HCT116 (cell line): ENCODE measurements around the gene KRT33A. TPM values are rescaled to one million over a fixed set of nuclear protein-coding genes. Genes with fewer than 3 reads are reported as not detected.

Source experiments
- ATAC-seq: fragments of 200-7000 bp; cut with Tn5 transposase; 2 replicates; pipeline ENCODE4 v1.9.1; 2020; ENCODE audit warnings: mild to moderate bottlenecking, moderate library complexity
- BruUV-seq: library from RNA; stranded (reverse); fragments of 400-500 nt; replicated peaks from 2 replicates; lab custom pipeline; 2021; lab: Mats Ljungman, UMichigan
- CTCF ChIA-PET: fragments of 300-600 bp; sonication (Branson Sonifier 250); formaldehyde crosslinking; loops from one replicate; lab custom pipeline; 2021; ENCODE audit warnings: antibody characterized with exemption; lab: Charles Lee
- POLR2A ChIA-PET: fragments of 300-600, 350-600 bp; sonication (Branson Sonifier 250); formaldehyde crosslinking; loops from one replicate; lab custom pipeline; 2021; ENCODE audit warnings: antibody characterized with exemption; lab: Charles Lee
- RAD21 ChIA-PET, 2 experiments: fragments of 300-600 bp; sonication (Branson Sonifier 250); formaldehyde crosslinking; loops; one replicate each; lab custom pipeline; 2023; ENCODE audit warnings: low total read pairs in 2 of 2; ENCODE audit not compliant: uncharacterized antibody in 2 of 2, unreplicated experiment in 2 of 2, low non-redundant PET in 1 of 2; lab: Charles Lee
- DNase-seq: peaks from one replicate; pipeline ENCODE4 v3.0.0-alpha.2; 2010; ENCODE audit warnings: low read depth, low spot score
- H2AFZ ChIP-seq: fragments of 200-600 bp; shearing (Covaris generic), sonication (generic); 2 replicates; pipeline ENCODE4 v1.6.1; 2017; ENCODE audit warnings: low read depth, mixed run types, mixed read lengths, antibody characterized with exemption, low read length; ENCODE audit not compliant: poor library complexity, severe bottlenecking
- H3K27ac ChIP-seq: 2 replicates; pipeline ENCODE4 v1.5.1; 2012; ENCODE audit warnings: low read depth, low read length
- H3K27me3 ChIP-seq: fragments of 200-600 bp; sonication (generic); 2 replicates; pipeline ENCODE4 v1.6.1; 2016; ENCODE audit warnings: mixed run types, low read length, mixed read lengths; ENCODE audit not compliant: insufficient read depth
- H3K36me3 ChIP-seq, 2 experiments: fragments of 200-500 bp in 1 of 2; fragments of 200-600 bp in 1 of 2; sonication (Bioruptor generic) in 1 of 2; sonication (generic) in 1 of 2; 2 replicates each; pipeline versions ENCODE4 v1.5.1 to v1.6.1; 2014 to 2016; ENCODE audit warnings: low read length in 2 of 2, inconsistent platforms in 1 of 2, mixed read lengths in 1 of 2, mixed run types in 1 of 2; ENCODE audit not compliant: insufficient read depth in 2 of 2, control insufficient read depth in 1 of 2
- H3K4me1 ChIP-seq, 2 experiments: fragments of 200-600 bp in 1 of 2; sonication (generic) in 1 of 2; 2 replicates each; pipeline versions ENCODE4 v1.5.1 to v1.6.1; 2012 to 2017; ENCODE audit warnings: low read length in 2 of 2, inconsistent platforms in 1 of 2, mild to moderate bottlenecking in 1 of 2, mixed read lengths in 1 of 2, mixed run types in 1 of 2, moderate library complexity in 1 of 2; ENCODE audit not compliant: insufficient read depth in 2 of 2, control insufficient read depth in 1 of 2
- H3K4me2 ChIP-seq: fragments of 200-600 bp; sonication (generic); 2 replicates; pipeline ENCODE4 v1.6.1; 2017; ENCODE audit warnings: mixed run types, low read length, mixed read lengths
- H3K4me3 ChIP-seq, 2 experiments: fragments of 200-600 bp in 1 of 2; sonication (generic) in 1 of 2; replicated peaks in 1 of 2; 2 replicates each; pipeline ENCODE4 v1.5.1; 2011 to 2016; ENCODE audit warnings: low read length in 2 of 2, control low read depth in 1 of 2, low read depth in 1 of 2, mild to moderate bottlenecking in 1 of 2, mixed read lengths in 1 of 2, mixed run types in 1 of 2
- H3K79me2 ChIP-seq: fragments of 200-600 bp; sonication (generic); 2 replicates; pipeline ENCODE4 v1.6.1; 2017; ENCODE audit warnings: mild to moderate bottlenecking, mixed run types, low read length, moderate library complexity, mixed read lengths; ENCODE audit not compliant: insufficient read depth
- H3K9ac ChIP-seq: fragments of 200-600 bp; sonication (generic); 2 replicates; pipeline ENCODE4 v1.6.1; 2016; ENCODE audit warnings: low read length, mixed read lengths
- H3K9me2 ChIP-seq: fragments of 200-600 bp; sonication (generic), shearing (Covaris generic); 2 replicates; pipeline ENCODE4 v1.6.1; 2017; ENCODE audit warnings: mixed run types, mild to moderate bottlenecking, moderate library complexity; ENCODE audit not compliant: insufficient read depth
- H3K9me3 ChIP-seq, 2 experiments: fragments of 200-500 bp in 1 of 2; fragments of 200-600 bp in 1 of 2; sonication (Bioruptor generic) in 1 of 2; sonication (generic) in 1 of 2; 2 replicates each; pipeline ENCODE4 v1.6.1; 2014 to 2017; ENCODE audit warnings: low read length in 2 of 2, mixed read lengths in 2 of 2, inconsistent platforms in 1 of 2, low read depth in 1 of 2, mild to moderate bottlenecking in 1 of 2, mixed run types in 1 of 2, moderate library complexity in 1 of 2; ENCODE audit not compliant: control insufficient read depth in 1 of 2, insufficient read depth in 1 of 2
- H4K20me1 ChIP-seq: fragments of 200-600 bp; sonication (generic), shearing (Covaris generic); 2 replicates; pipeline ENCODE4 v1.6.1; 2017; ENCODE audit warnings: mixed run types, mild to moderate bottlenecking, moderate library complexity; ENCODE audit not compliant: insufficient read depth
- ATF3 ChIP-seq: IDR thresholded peaks from 2 replicates; pipeline ENCODE4 v1.6.1; 2012
- CEBPB ChIP-seq: IDR thresholded peaks from 2 replicates; pipeline ENCODE4 v1.6.1; 2012; ENCODE audit warnings: low read depth
- EGR1 ChIP-seq: IDR thresholded peaks from 2 replicates; pipeline ENCODE4 v1.6.1; 2012; ENCODE audit warnings: low read depth
- EZH2phosphoT487 ChIP-seq: fragments of 200-600 bp; IDR thresholded peaks from 2 replicates; pipeline ENCODE4 v1.6.1; 2018; ENCODE audit warnings: antibody characterized with exemption, borderline replicate concordance
- JUND ChIP-seq: IDR thresholded peaks from 2 replicates; pipeline ENCODE4 v1.6.1; 2012
- POLR2A ChIP-seq: IDR thresholded peaks from 2 replicates; pipeline ENCODE4 v1.7.0; 2011; ENCODE audit warnings: borderline replicate concordance; ENCODE audit not compliant: insufficient read depth, insufficient read length; ENCODE audit errors: extremely low read depth
- POLR2AphosphoS5 ChIP-seq: IDR thresholded peaks from 2 replicates; pipeline ENCODE4 v1.6.1; 2011; ENCODE audit warnings: mild to moderate bottlenecking, low read depth, low read length, moderate library complexity
- RAD21 ChIP-seq: IDR thresholded peaks from 2 replicates; pipeline ENCODE4 v1.6.1; 2012; ENCODE audit warnings: low read depth, mild to moderate bottlenecking
- SIN3A ChIP-seq: IDR thresholded peaks from 2 replicates; pipeline ENCODE4 v1.6.1; 2012; ENCODE audit warnings: low read depth
- ZFX ChIP-seq: fragments of 450-650 bp; IDR thresholded peaks from 2 replicates; pipeline ENCODE4 v1.6.1; 2017
- ZNF274 ChIP-seq: fragments of 200-500 bp; sonication (Bioruptor generic); IDR thresholded peaks from 2 replicates; pipeline ENCODE4 v1.6.1; 2014; ENCODE audit warnings: mild to moderate bottlenecking, low read depth, low read length, inconsistent platforms
- intact Hi-C: fragments of 100-400 bp; cut with micrococcal nuclease; formaldehyde crosslinking; loops from 2 replicates; pipeline ENCODE4 v1.10.0; 2022
- total RNA-seq: library from RNA; stranded (reverse); gene quantifications from one replicate; pipeline ENCODE4 v1.2.1, GENCODE V29; 2021; ENCODE audit not compliant: unreplicated experiment
- TF ChIP-seq, protein P1 (sequence below): IDR thresholded peaks from 2 replicates; pipeline ENCODE4 v1.6.1; 2012; ENCODE audit warnings: low read depth

KRT33A gene
- total RNA-seq, 1 experiment from 2014 or later: not detected

- ChIA-PET POLR2A (no interaction called here), RAD21 (no interaction called here), CTCF (no interaction called here)
- ATAC-seq (no peak), DNase-seq (no peak)
- intact Hi-C loops: no loop called here
- no TSS peak for BruUV-seq
- Histone ChIP-seq H3K27ac (no peak overlapping the region), H3K9ac (no peak overlapping the region), H3K4me2 (no peak overlapping the region), H4K20me1 (no peaks in the 10 kb centered on the region), H3K9me2 (no peaks in the 10 kb centered on the region), H3K36me3 (no peaks in the 10 kb centered on the region), H3K79me2 (no peaks in the 10 kb centered on the region), H3K9me3 (peaks cover 3 to 9% of the 10 kb centered on the region in 2 experiments; a peak in 1 of 4 replicates), H3K27me3 (no peaks in the 10 kb centered on the region), H2AFZ (no peak overlapping the region), H3K4me3 (no peak overlapping the region), H3K4me1 (no peaks in the 10 kb centered on the region)
- TF ChIP-seq, protein P1, sequence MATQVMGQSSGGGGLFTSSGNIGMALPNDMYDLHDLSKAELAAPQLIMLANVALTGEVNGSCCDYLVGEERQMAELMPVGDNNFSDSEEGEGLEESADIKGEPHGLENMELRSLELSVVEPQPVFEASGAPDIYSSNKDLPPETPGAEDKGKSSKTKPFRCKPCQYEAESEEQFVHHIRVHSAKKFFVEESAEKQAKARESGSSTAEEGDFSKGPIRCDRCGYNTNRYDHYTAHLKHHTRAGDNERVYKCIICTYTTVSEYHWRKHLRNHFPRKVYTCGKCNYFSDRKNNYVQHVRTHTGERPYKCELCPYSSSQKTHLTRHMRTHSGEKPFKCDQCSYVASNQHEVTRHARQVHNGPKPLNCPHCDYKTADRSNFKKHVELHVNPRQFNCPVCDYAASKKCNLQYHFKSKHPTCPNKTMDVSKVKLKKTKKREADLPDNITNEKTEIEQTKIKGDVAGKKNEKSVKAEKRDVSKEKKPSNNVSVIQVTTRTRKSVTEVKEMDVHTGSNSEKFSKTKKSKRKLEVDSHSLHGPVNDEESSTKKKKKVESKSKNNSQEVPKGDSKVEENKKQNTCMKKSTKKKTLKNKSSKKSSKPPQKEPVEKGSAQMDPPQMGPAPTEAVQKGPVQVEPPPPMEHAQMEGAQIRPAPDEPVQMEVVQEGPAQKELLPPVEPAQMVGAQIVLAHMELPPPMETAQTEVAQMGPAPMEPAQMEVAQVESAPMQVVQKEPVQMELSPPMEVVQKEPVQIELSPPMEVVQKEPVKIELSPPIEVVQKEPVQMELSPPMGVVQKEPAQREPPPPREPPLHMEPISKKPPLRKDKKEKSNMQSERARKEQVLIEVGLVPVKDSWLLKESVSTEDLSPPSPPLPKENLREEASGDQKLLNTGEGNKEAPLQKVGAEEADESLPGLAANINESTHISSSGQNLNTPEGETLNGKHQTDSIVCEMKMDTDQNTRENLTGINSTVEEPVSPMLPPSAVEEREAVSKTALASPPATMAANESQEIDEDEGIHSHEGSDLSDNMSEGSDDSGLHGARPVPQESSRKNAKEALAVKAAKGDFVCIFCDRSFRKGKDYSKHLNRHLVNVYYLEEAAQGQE: no peak
- TF ChIP-seq ATF3 (no peak), ZFX (no peak), EGR1 (no peak), EZH2phosphoT487 (no peak), RAD21 (no peak), POLR2AphosphoS5 (no peak), SIN3A (no peak), CEBPB (no peak), POLR2A (no peak), JUND (no peak), ZNF274 (no peak)
These were observed 4.6 kb downstream of the KRT33A start for GRCh38 chr17:41345992-41346391.
